LNCAP (cell line): ENCODE measurements around the gene PBX1.

ENCODE experiments used
- TF ChIP-seq, protein P1 (sequence below): fragments of 450-650 bp; IDR thresholded peaks from 2 replicates; pipeline ENCODE4 v1.5.1; 2017; ENCODE audit warnings: mild to moderate bottlenecking

PBX1 gene

DNA sequence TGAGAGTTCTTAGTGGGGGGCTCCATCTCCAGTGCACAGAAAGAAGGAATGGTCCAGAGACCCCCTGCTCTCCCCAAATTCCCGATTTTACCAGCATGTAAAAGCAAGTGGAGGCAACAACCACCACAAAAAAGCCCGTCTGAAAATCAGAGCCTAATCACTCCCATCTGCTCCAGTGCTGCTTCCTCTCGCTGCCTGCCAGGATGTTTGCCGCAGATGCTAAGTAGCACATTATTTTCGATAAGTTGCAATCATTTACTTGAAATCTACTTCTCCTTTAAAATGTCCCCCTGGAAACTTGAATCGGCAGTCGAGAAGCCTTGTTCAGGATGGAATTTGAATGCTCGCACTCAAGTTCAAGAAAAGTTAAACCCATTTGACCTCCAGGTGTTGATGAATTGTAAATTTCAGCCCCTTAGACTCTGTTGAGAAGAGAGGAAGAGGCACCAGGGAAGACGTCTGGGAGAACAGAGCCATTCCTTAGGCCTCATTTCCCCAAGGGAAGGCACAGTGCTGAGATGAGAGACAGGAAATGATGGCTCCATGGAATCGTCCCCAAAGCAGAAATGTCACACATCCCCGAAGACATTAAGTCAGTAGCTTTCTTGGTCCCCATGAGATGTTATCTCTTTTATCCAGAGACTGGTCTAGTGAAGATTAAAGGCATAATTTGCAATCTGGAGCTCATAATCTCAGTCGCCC is 221.3 kb downstream of the PBX1 start:
- TF ChIP-seq, protein P1, sequence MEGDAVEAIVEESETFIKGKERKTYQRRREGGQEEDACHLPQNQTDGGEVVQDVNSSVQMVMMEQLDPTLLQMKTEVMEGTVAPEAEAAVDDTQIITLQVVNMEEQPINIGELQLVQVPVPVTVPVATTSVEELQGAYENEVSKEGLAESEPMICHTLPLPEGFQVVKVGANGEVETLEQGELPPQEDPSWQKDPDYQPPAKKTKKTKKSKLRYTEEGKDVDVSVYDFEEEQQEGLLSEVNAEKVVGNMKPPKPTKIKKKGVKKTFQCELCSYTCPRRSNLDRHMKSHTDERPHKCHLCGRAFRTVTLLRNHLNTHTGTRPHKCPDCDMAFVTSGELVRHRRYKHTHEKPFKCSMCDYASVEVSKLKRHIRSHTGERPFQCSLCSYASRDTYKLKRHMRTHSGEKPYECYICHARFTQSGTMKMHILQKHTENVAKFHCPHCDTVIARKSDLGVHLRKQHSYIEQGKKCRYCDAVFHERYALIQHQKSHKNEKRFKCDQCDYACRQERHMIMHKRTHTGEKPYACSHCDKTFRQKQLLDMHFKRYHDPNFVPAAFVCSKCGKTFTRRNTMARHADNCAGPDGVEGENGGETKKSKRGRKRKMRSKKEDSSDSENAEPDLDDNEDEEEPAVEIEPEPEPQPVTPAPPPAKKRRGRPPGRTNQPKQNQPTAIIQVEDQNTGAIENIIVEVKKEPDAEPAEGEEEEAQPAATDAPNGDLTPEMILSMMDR: no peak

DNA sequence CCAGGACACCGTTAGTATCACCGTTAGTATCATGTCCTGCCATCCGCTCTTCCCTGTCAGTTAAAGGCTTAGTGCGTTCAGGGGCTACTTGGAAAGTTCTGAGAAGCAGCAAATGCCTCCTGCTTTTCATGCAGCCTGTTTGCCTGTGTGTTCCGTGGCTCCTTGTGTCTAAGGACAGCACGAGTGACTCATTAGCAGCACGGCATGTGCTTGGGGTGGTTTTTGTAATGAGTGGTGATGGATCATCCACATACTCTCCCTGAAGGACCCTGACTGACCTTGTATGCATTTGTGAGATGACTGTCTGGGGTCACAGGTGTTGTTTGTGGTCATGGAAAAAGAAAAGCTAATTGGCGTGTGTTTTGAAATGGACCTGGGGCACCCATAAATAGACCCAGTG is 221.9 kb downstream of the PBX1 start:
- TF ChIP-seq, protein P1: no peak

DNA sequence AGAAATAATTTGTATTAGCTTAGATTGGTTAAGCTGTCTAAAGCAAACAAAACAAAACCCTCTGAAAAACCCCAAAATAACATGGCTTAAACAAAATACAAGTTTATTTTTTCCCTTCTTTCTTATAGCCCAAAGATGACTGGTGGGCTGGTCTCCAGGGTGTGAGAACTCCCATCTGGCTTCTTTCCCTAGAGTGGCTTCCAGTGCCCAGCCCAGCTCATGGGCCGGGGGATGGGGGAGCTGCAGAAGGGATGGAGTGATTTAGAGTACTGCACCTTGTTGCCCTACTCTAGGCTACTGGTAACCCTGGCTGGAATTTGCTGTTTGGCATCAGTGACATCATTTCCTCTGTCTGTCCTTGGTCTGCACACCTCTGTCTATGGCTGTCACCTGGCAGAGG is 223.0 kb downstream of the PBX1 start:
- TF ChIP-seq, protein P1: no peak

DNA sequence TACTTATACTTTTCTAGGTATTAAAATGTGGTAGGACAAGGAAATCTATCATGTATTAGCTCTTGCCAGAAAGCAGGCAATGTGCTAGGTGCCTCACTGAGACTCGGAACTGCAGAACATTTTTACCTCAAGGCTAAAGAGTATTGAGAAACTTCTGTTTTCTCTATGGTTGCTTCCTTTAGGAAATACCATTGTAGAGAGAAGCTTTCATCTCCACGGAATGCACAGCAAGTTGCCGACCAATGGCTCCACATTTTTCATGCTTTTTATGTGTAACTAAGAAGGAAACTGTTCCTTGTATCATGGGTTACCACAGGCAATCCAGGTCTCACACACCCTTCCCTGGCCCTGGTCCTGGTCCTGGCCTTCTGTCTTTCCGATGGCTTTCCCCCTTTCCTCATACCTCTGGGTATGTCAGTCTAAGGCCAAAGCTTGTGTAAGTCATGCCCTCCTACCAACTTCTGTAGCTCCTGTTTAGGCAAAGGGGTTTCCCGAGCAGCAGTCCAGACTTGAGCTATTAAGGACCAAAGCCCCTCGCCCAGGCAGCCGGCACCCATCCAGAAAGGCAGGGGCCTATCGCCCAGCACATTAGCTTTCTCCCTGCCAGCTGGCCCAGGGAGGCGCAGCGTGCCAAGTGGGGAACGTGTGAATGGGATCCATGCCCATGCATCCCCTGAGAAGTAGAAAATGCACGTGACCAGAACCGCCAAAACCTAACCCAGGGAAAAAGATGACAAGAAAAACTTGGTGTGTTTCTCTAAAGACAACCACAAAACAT is 225.0 kb downstream of the PBX1 start:
- TF ChIP-seq, protein P1: no peak

DNA sequence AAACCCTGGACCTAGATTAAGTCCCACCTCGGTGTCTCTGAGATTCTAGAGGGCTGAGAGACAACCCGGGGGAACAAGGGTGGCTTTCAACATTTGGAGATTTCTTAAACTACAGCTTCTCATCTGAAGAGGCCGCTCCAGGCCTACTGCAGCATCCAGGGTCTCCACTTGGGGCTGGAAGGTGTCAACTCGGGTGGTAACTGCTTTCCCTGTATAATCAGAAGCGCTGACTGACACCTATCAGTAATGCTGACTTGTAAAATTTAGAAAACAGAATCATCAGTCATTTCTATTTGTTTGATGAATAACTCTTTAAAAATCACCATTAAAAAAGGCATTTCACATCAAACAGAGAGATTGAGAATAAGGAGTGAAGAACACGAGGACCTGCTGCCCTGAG is 226.0 kb downstream of the PBX1 start:
- TF ChIP-seq, protein P1: no peak

DNA sequence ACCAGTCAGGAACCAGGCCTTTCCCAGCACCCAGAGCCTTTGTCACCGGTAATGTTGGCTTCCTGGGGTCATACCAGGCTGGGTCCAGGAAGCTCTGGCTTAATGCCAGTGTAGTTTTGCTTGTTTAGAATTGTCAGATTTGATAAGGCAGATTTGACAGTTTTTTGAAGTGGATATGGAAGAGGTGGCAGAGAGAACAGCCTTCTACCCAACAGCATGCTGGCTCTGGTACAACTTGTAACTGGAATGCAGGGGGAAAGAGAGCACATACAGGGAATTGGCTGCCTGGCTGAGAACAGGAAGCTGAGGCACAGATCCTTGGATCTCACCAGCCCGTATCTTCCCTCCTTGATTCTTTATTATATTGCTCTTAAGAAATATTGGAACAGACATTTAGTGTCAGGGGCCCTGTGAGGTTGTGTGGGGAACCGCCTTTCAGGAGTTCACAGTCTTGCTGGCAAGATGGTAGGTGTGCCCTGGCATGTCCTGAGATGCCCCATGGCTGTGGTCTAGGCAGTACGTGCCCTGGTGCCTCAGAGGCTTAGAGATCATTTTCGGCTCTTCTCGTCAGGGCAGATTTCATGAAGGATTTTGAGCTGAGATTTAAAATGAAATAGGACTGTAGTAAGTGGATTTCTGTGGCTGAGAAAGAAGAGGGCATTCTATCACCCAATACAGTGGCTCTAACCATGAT is 227.0 kb downstream of the PBX1 start:
- TF ChIP-seq, protein P1: no peak

DNA sequence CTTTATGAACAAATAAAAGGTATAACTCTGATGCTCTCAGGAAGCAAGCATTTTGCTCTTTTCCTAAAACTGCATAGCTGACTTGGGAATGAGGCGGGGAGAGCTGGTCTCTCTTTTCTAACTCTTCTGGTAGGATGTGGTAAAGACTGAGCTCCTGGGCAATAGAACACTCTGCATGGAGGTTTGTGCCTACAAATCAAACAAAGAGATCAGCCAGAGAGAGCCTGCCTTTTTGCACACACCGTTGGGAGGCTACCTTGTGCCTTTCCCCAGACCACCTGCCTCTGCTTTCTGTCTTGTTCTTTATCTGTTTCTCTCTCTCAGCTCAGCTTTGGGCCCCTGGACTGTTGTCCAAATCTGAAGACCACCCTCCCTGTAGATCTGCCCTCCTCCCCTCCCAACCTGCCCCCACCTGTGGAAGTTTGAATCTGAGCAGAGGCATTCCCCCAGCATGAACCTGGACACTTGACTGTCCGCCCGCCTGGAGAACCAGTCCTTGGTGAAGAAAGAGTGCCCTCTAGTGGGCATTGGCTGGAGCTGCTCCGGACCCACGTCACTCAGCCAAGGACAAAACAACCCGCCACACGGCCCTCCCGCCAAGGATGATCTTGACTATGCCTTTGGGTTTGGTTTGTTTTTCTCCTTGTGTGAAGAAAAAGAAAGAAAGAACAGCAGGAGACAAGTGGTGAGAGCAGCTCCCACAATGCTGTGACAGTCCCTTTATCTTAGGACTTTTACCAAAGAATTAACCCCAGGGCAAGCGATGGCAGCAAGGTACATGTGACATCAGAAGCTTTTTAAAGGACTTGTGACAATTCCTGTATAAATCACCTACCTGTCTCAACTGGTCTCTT is 228.2 kb downstream of the PBX1 start:
- TF ChIP-seq, protein P1: peak; percentile 98
